GM12873 (cell line): ENCODE measurements around the gene ALKBH5.

Experiments used
- TF ChIP-seq, protein P1 (sequence below): IDR thresholded peaks from 2 replicates; pipeline ENCODE4 v1.5.1; 2012; ENCODE audit warnings: low read depth, mild to moderate bottlenecking, moderate library complexity, low read length, control low read depth; ENCODE audit not compliant: insufficient read depth; ENCODE audit errors: missing control alignments

Gene ALKBH5

DNA sequence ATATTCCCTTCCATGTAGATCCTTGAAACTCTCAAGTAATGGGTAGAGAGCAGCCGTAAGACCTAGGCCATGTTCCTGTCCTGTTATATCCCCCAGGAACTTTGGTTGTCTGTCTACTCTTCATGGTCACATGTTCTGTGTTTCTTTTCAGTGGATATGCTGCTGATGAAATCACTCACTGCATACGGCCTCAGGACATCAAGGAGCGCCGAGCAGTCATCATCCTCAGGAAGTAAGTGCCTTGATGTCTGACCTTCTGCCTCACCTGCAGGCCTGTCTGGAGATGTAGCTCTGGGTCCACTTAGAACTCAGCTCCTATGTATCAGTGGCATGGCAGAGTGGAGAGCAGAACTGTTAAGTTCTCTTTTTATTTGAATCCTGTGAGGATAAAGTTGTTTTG is 11.2 kb downstream of the ALKBH5 start:
- TF ChIP-seq, protein P1, sequence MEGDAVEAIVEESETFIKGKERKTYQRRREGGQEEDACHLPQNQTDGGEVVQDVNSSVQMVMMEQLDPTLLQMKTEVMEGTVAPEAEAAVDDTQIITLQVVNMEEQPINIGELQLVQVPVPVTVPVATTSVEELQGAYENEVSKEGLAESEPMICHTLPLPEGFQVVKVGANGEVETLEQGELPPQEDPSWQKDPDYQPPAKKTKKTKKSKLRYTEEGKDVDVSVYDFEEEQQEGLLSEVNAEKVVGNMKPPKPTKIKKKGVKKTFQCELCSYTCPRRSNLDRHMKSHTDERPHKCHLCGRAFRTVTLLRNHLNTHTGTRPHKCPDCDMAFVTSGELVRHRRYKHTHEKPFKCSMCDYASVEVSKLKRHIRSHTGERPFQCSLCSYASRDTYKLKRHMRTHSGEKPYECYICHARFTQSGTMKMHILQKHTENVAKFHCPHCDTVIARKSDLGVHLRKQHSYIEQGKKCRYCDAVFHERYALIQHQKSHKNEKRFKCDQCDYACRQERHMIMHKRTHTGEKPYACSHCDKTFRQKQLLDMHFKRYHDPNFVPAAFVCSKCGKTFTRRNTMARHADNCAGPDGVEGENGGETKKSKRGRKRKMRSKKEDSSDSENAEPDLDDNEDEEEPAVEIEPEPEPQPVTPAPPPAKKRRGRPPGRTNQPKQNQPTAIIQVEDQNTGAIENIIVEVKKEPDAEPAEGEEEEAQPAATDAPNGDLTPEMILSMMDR, result no peak

DNA sequence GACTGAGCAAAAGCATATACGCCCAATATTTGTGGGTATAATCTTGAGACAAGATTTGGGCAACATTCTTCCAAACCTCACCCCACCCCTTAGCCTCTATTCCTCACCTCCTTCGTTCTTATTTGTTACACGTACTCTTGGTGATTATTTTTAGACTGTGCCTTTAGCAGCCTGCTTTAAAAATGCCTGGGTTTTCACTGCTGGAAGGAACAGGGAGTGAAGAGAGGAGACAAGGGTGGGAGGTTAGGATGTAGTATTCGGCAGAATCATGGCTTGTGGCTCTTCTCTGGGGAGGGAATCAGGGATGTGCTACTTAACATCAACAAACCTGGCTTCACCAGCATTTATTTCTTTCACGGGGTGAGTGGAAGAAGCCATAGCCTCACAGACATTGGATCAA is 11.6 kb downstream of the ALKBH5 start:
- TF ChIP-seq, protein P1, result no peak

DNA sequence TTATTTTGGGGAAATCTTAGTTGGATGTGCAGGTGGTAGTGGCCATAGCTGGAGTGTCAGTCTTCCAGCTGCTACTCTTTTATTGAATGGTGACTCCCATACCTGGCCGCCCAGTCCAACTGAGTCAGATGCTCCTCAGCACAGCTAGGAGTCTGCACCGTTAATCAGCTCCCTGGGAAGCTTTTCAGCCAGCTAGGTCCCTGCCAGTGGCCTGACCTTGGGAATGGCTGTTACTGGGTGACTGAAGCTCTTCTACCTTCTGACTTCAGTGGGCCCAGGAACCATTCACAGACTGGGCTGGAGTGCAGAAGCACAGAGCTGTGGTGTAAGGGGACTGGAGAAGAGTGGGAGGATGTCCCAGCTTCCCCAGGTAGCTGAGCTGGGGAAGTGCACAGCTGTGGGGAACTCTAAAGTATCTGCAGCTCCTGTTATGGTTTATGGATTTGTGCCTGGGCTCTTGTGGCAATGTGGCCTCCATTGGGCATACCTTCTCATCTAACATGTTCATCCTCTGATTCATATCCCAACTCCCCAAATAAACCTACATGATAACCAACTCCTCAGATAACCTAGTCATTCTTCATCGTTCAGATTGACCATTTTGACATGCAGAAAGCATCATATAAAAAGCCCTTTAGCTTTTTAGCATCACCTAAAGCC is 14.0 kb downstream of the ALKBH5 start:
- TF ChIP-seq, protein P1, result no peak

DNA sequence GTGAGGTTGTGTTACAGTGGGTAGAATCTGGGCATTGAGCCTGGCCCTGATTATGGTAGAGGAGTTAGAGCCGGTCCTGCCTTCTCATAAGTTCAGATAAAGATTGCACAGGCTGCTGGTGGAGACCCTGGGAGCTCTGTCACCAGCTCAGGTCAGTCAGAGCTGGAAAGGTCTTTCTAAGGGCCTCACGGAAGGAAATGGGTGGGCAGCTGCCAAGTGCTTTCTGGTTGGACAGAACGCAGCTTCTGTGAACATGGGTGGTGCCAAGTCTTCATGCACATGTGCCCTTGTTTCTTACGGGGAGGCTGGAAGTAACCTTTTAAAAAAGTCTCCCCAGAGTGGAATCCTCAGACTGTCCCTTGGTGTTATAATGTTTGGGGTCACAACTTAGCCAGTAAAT is 14.9 kb downstream of the ALKBH5 start:
- TF ChIP-seq, protein P1, result no peak

DNA sequence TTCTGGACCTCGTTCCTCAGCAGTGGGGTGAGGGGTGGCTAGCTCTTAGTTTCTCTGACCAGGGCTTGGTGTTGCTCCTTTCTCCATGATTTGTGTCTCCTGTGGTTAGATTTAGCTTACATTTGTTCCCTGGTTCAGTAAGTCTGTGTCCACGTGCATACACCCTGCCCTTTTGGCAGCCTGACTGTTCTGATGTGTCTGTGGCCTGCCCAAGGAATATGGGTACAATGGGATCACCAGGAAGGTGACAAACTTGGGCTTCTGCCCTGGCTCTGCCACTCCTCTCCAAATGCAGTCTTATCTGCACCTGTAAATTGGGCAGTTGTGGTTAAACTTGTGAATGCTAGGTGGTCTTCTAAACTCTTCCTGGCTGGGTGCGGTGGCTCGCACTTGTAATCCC is 17.5 kb downstream of the ALKBH5 start:
- TF ChIP-seq, protein P1, result no peak

DNA sequence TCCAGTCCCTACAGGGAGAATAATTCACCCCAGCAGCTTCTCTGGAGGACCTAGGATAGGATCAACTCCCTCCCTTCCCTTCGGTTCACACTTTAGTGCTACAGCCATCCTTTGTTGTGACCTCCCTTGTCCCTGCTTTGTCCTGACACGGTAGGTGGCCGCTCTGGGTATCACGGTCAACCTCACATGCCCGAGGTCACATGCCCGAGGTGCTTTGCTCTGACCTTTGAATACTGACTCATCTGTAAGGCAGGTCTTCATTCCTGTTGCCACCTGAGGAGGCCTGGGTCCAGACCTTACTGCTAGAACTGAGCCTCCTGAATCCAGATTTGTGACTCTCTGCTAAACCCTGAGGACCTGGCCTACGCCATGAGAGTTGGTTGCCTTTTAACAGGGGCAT is 19.7 kb downstream of the ALKBH5 start:
- TF ChIP-seq, protein P1, result no peak

DNA sequence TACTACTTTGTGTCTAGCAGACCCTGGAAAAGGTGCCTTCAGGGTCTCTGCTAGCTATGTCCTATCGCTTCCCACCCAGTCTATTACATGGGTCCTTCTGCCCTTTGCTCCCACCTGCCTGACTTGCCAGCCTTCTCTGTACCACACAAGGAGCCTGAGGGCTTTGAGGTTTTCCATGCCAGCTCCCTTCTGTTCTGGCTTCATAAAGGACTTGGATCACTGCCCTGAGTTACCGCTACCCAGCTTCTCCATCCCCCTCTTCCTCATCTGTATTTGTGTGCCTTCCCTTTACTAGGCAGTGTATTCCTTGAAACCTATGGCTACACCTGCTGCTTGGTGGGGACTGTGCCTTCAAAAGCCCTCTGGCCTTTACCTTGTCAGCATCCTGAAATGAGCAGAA is 22.2 kb downstream of the ALKBH5 start:
- TF ChIP-seq, protein P1, result no peak
